Spinal cord (tissue), 10 donors: ENCODE measurements around the gene GOLT1A. TPM values are rescaled to one million over a fixed set of nuclear protein-coding genes. Genes with fewer than 3 reads are reported as not detected.

Source experiments
- DNase-seq, 6 donors: peaks; one replicate each; pipeline versions ENCODE4 v3.0.0 to v3.0.0-alpha.2; 2013 to 2015; ENCODE audit warnings: low spot score in 6 of 6, low read depth in 4 of 6
- H3K27ac ChIP-seq: one replicate; pipeline ENCODE4 v1.5.1; 2013; ENCODE audit warnings: low read depth, low read length, control low read depth
- H3K27me3 ChIP-seq: one replicate; pipeline ENCODE4 v1.6.1; 2013; ENCODE audit warnings: low read length; ENCODE audit not compliant: control insufficient read depth, insufficient read depth
- H3K36me3 ChIP-seq: one replicate; pipeline ENCODE4 v1.6.1; 2013; ENCODE audit warnings: low read length; ENCODE audit not compliant: control insufficient read depth, insufficient read depth
- H3K4me1 ChIP-seq: one replicate; pipeline ENCODE4 v1.6.1; 2013; ENCODE audit warnings: low read length; ENCODE audit not compliant: control insufficient read depth, insufficient read depth
- H3K4me3 ChIP-seq: one replicate; pipeline ENCODE4 v1.5.1; 2013; ENCODE audit warnings: low read depth, low read length, control low read depth
- H3K9me3 ChIP-seq: one replicate; pipeline ENCODE4 v1.6.1; 2013; ENCODE audit warnings: low read length; ENCODE audit not compliant: control insufficient read depth, insufficient read depth
- WGBS: methylation state at CpG from one replicate; pipeline ENCODE4 v1.1.5; 2013; ENCODE audit warnings: missing lambda C conversion rate; ENCODE audit not compliant: insufficient coverage; 5-methylcytosine and 5-hydroxymethylcytosine counted together
- polyA plus RNA-seq, 2 donors: library from polyadenylated mRNA; unstranded; fragments of 120-200 nt; gene quantifications; one replicate each; pipeline ENCODE4 v1.2.1, GENCODE V29; 2013; ENCODE audit not compliant: insufficient read length in 2 of 2
- total RNA-seq, 2 donors: library from RNA; depleted of rRNA in 1 of 2; stranded (reverse); fragments of 120-200 nt in 1 of 2; fragments of >200 nt in 1 of 2; gene quantifications; one replicate each; pipeline versions ENCODE4 v1.2.3 to v1.2.4, GENCODE V29; 2013 to 2014
- donor health status: healthy.

Gene GOLT1A
- total and polyA plus RNA-seq, 4 donors, result 2.4 to 12.5 (median 7.7) TPM

GRCh38 chr1:204207136-204207616 lies 6.6 kb downstream of the GOLT1A start:
- H3K36me3 ChIP-seq, result no peaks in the 10 kb centered on the region
- DNase-seq, result peak in 2 of 6 donors; percentile 58 to 65
- H3K27ac ChIP-seq, result no peak overlapping the region
- no peaks in the 10 kb centered on the region for H3K9me3 ChIP-seq
- H3K4me1 ChIP-seq, result peaks cover 5% of the 10 kb centered on the region
- H3K4me3 ChIP-seq, result no peak overlapping the region
- 15% methylated on average over 13 of the region's 13 CpGs for WGBS
- peaks cover 8% of the 10 kb centered on the region for H3K27me3 ChIP-seq

- Histone ChIP-seq H3K4me3 (no peak overlapping the region), H3K4me1 (peaks cover 5% of the 10 kb centered on the region), H3K27me3 (peaks cover 8% of the 10 kb centered on the region), H3K9me3 (no peaks in the 10 kb centered on the region), H3K36me3 (no peaks in the 10 kb centered on the region), H3K27ac (no peak overlapping the region)
- no CpG with 5 or more reads among the region's 2 CpGs for WGBS
- DNase-seq, result peak in 1 of 6 donors; percentile 34
Observed at GRCh38 chr1:204206121-204206520, 7.7 kb downstream of the GOLT1A start.

- no peak overlapping the region for H3K27ac ChIP-seq
Observed at GRCh38 chr1:204205486-204205885, 8.3 kb downstream of the GOLT1A start.

GRCh38 chr1:204204944-204205343 lies 8.8 kb downstream of the GOLT1A start:
- H3K36me3 ChIP-seq, result no peaks in the 10 kb centered on the region
- no peak overlapping the region for H3K27ac ChIP-seq
- DNase-seq, result no peak
- no peaks in the 10 kb centered on the region for H3K9me3 ChIP-seq
- peaks cover 5% of the 10 kb centered on the region for H3K4me1 ChIP-seq
- peaks cover 8% of the 10 kb centered on the region for H3K27me3 ChIP-seq
- no peak overlapping the region for H3K4me3 ChIP-seq
- WGBS, result no CpG with 5 or more reads among the region's 2 CpGs

More at GRCh38 chr1:204205486-204205885, 8.3 kb downstream of the GOLT1A start:
- peaks cover 8% of the 10 kb centered on the region for H3K27me3 ChIP-seq
- H3K9me3 ChIP-seq, result no peaks in the 10 kb centered on the region
- peaks cover 5% of the 10 kb centered on the region for H3K4me1 ChIP-seq
- H3K36me3 ChIP-seq, result no peaks in the 10 kb centered on the region
- no peak for DNase-seq
- no peak overlapping the region for H3K4me3 ChIP-seq

GRCh38 chr1:204203206-204203767 lies 10.5 kb downstream of the GOLT1A start:
- H3K27me3 ChIP-seq, result peaks cover 8% of the 10 kb centered on the region
- peaks cover 20% of the 10 kb centered on the region for H3K4me1 ChIP-seq
- 88% methylated on average over 4 of the region's 5 CpGs for WGBS
- H3K4me3 ChIP-seq, result no peak overlapping the region
- no peaks in the 10 kb centered on the region for H3K36me3 ChIP-seq
- no peak overlapping the region for H3K27ac ChIP-seq
- H3K9me3 ChIP-seq, result no peaks in the 10 kb centered on the region
- no peak for DNase-seq

GRCh38 chr1:204202481-204202880 lies 11.3 kb downstream of the GOLT1A start:
- H3K27me3 ChIP-seq, result peaks cover 8% of the 10 kb centered on the region
- no peak for DNase-seq
- no peaks in the 10 kb centered on the region for H3K9me3 ChIP-seq
- 90% methylated on average over 4 of the region's 4 CpGs for WGBS
- H3K27ac ChIP-seq, result no peak overlapping the region
- no peak overlapping the region for H3K4me3 ChIP-seq
- H3K36me3 ChIP-seq, result no peaks in the 10 kb centered on the region
- H3K4me1 ChIP-seq, result peaks cover 21% of the 10 kb centered on the region

GRCh38 chr1:204201348-204202040 lies 12.3 kb downstream of the GOLT1A start:
- H3K27ac ChIP-seq, result no peak overlapping the region
- H3K4me3 ChIP-seq, result no peak overlapping the region
- H3K4me1 ChIP-seq, result peaks cover 17% of the 10 kb centered on the region
- no peak for DNase-seq
- no peaks in the 10 kb centered on the region for H3K9me3 ChIP-seq
- no peaks in the 10 kb centered on the region for H3K36me3 ChIP-seq
- WGBS, result 74% methylated on average over 8 of the region's 12 CpGs
- H3K27me3 ChIP-seq, result peaks cover 5% of the 10 kb centered on the region

- Histone ChIP-seq H3K27me3 (peaks cover 5% of the 10 kb centered on the region), H3K27ac (no peak overlapping the region), H3K4me1 (peaks cover 28% of the 10 kb centered on the region), H3K9me3 (no peaks in the 10 kb centered on the region), H3K36me3 (no peaks in the 10 kb centered on the region), H3K4me3 (no peak overlapping the region)
- DNase-seq, result peak in 1 of 6 donors; percentile 22
- WGBS, result 41% methylated on average over 7 of the region's 9 CpGs
Observed at GRCh38 chr1:204199579-204199978, 14.2 kb downstream of the GOLT1A start.

- no peaks in the 10 kb centered on the region for H3K9me3 ChIP-seq
- H3K4me1 ChIP-seq, result peaks cover 33% of the 10 kb centered on the region
- H3K27me3 ChIP-seq, result peaks cover 3% of the 10 kb centered on the region
- no peak overlapping the region for H3K27ac ChIP-seq
- 71% methylated on average over 8 of the region's 18 CpGs for WGBS
- peak in 1 of 6 donors; percentile 53 for DNase-seq
- H3K4me3 ChIP-seq, result no peak overlapping the region
- H3K36me3 ChIP-seq, result no peaks in the 10 kb centered on the region
Observed at GRCh38 chr1:204198348-204199340, 15.1 kb downstream of the GOLT1A start.
